T-helper 1 cell treated with Interleukin-12 subunit alpha and Interleukin-12 subunit beta and Interleukin-4 antibody, amounts not matched to agents 30 μg/mL and 1 μg/mL, for 36 hours (primary cell): Measurements from ENCODE around the gene UQCC3.
A peak's percentile ranks its signal among the peaks of the same experiment; 100 is the strongest.
"Not testable (repeated sequence)": the region's sequence is repeated elsewhere in the genome, so short reads cannot be mapped to it uniquely, and the experiment has no call there.

Experiments
- H3K27ac Mint-ChIP-seq: one replicate; pipeline ENCODE4 v1.8.0; 2021; ENCODE audit warnings: mild to moderate bottlenecking, mixed read lengths
- H3K27me3 Mint-ChIP-seq: one replicate; pipeline ENCODE4 v1.8.0; 2021; ENCODE audit warnings: low read depth, mixed read lengths
- H3K36me3 Mint-ChIP-seq: one replicate; pipeline ENCODE4 v1.8.0; 2021; ENCODE audit warnings: low read depth, mixed read lengths
- H3K4me1 Mint-ChIP-seq: one replicate; pipeline ENCODE4 v1.8.0; 2021; ENCODE audit warnings: low read depth, mixed read lengths
- H3K4me3 Mint-ChIP-seq: one replicate; pipeline ENCODE4 v1.8.0; 2021; ENCODE audit warnings: mild to moderate bottlenecking, moderate library complexity, mixed read lengths
- H3K9me3 Mint-ChIP-seq: one replicate; pipeline ENCODE4 v1.8.0; 2021; ENCODE audit warnings: mixed read lengths

UQCC3 gene

DNA sequence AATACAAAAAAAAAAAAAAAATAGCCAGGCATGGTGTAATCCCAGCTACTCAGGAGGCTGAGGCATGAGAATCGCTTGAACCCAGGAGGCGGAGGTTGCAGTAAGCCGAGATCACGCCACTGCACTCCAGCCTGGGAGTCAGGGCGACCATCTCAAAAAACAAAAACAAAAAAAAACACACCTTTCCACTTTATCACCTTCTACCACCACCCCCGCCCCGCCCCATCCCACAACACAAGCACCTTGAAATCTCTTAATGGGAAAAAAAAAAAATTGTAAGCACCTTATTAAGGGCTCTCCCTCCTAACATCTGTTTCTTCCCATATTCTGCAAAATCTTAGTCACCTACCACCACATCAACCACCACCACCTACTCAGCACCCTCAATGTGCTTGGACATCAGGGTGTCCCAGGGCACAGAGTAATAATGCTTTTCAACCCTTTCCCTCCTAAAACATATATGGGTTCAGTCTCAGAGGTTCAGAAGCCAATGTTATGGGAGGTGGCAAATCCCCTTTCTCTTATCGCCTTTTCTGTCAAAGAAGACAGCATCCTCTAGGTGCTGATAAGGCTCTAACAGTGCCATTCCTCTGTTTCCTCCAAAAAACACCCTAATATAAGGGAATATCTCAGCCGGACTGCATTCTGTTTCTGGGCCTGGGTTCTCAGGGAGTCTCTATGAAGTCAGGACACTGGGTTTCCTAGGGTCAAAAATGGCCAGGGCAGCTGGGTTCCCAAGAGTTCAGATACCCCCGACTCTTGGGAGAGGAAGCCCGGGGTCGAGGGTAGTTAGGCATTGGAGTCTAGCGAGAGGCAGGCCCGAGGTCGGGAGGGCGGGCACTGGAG, 19.1 kb upstream of the UQCC3 start:
- no peaks in the 10 kb centered on the region for H3K9me3 Mint-ChIP-seq
- H3K4me1 Mint-ChIP-seq: peaks cover 24% of the 10 kb centered on the region
- peak overlapping the region; percentile 91 for H3K4me3 Mint-ChIP-seq
- H3K36me3 Mint-ChIP-seq: peaks cover 13% of the 10 kb centered on the region
- H3K27ac Mint-ChIP-seq: peak overlapping the region; percentile 88
- H3K27me3 Mint-ChIP-seq: no peaks in the 10 kb centered on the region

DNA sequence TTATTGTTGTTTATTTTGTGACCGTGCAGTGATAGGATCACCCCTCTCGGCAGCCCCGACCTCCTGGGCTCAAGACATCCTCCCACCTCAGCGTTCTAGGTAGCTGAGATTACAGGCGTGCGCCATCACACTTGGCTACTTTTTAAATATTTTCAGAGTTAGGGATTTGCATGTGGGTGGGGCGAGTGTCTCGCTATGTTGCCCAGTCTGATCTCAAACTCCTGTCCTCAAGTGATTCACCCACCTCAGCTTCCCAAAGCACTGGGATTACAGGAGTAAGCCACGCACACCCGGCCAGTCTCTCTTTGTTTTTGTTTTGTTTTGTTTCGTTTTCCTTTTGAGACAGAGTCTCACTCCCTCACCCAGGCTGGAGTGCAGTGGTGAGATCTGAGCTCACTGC, 17.2 kb upstream of the UQCC3 start:
- Mint-ChIP-seq H3K4me1 (peaks cover 24% of the 10 kb centered on the region), H3K27me3 (no peaks in the 10 kb centered on the region)

DNA sequence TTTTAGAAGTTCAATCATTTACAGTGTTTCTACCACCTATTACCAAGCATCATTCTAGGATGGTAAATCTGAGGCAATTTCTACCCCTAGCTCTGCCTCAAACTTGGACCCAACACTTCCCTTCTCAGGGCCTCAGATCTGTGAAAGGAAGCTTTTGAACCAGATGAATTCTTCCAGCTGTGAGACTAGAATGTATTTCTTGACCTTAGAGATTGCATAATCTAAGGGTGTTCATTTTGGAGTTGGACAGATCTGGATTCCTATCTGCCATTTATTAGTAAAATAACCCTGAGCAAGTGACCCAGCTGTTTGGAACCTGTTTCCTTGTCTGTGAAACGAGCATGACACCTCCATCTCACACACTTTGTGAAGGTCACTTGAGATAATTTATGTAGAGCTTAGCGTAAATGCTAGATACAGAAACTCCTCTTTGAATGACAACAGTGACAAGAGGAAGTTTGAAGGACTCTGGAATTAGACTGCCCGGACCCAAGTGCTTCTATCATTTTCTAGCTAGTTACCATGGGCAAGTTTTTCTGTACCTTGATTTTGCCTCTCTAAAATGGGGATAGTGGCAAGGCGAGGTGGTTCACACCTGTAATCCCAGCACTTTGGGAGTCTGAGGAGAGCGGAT, 14.6 kb upstream of the UQCC3 start:
- Mint-ChIP-seq H3K4me1 (peaks cover 21% of the 10 kb centered on the region), H3K36me3 (peaks cover 4% of the 10 kb centered on the region), H3K9me3 (no peaks in the 10 kb centered on the region), H3K27ac (no peak overlapping the region), H3K4me3 (no peak overlapping the region), H3K27me3 (no peaks in the 10 kb centered on the region)

More for the DNA sequence above, 17.2 kb upstream of the UQCC3 start:
- no peaks in the 10 kb centered on the region for H3K9me3 Mint-ChIP-seq
- peaks cover 9% of the 10 kb centered on the region for H3K36me3 Mint-ChIP-seq
- peak overlapping the region; percentile 72 for H3K27ac Mint-ChIP-seq
- H3K4me3 Mint-ChIP-seq: peak overlapping the region; percentile 45

DNA sequence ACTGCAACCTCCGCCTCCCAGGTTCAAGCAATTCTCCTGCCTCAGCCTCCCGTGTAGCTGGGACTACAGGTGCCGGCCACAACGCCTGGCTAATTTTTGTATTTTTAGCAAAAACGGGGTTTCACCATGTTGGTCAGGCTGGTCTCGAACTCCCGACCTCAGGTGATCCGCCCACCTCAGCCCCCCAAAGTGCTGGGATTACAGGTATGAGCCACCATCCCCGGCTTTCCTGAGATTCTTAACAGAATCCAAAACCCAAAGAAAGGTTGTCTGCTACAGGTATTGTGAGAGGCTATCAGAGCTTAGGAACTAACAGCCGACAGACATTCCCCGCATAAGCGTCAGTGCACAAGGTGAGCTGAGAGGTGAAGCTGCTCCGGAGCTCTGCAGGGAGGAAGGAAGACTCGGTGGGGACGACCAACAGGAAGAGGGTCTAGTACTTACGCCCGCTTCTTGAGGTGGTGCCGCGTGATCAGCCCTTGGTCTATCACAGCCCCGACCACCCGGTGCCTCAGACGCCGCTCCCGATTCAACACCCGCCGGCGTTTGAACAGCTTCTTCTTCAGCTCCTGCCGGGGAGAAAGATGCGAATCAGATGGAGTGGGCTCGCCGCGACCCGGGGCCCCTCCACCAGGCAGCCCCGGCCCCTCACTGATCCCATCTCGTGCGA, 6.9 kb upstream of the UQCC3 start:
- Mint-ChIP-seq H3K4me1 (peaks cover 18% of the 10 kb centered on the region), H3K27me3 (no peaks in the 10 kb centered on the region), H3K27ac (peak overlapping the region; percentile 88), H3K36me3 (peaks cover 24% of the 10 kb centered on the region), H3K9me3 (no peaks in the 10 kb centered on the region), H3K4me3 (peak overlapping the region; percentile 96)

DNA sequence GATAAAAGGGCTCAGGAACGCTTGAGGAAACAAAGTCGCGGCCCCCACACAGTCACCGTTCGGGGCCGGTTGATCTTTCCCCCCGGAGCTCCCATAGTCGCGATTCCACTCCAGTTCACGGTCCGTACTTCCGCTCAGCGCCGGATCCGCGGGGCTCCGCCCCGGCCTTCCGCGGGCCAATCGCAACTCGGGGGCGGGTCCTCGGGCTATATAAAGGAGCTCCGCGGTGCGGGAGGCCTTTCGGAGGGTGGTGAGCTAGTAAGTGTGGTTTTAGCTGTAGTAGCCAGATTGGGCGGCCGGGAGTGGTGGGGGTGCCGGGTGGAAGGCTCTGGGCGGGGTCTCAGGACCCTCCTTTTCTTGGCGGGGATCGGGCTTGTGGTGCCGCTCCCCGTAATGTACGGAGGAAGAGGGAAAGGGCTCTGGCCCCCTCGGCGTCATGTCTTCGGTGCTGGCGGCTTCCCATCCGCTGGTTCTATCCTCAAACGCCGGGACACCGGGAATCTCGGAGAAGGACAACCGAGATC, 6.3 kb upstream of the UQCC3 start, which contains the start of the genes C11orf98 and CSKMT:
C11orf98 (minus strand) TSS at position 136 of the 524 bp plus-strand sequence; CDS start at position 95, 41 bp downstream.
CSKMT (plus strand) TSS at position 238 of the 524 bp plus-strand sequence. CDS start 568 bp downstream, outside the sequence.
- peaks cover 24% of the 10 kb centered on the region for H3K36me3 Mint-ChIP-seq

DNA sequence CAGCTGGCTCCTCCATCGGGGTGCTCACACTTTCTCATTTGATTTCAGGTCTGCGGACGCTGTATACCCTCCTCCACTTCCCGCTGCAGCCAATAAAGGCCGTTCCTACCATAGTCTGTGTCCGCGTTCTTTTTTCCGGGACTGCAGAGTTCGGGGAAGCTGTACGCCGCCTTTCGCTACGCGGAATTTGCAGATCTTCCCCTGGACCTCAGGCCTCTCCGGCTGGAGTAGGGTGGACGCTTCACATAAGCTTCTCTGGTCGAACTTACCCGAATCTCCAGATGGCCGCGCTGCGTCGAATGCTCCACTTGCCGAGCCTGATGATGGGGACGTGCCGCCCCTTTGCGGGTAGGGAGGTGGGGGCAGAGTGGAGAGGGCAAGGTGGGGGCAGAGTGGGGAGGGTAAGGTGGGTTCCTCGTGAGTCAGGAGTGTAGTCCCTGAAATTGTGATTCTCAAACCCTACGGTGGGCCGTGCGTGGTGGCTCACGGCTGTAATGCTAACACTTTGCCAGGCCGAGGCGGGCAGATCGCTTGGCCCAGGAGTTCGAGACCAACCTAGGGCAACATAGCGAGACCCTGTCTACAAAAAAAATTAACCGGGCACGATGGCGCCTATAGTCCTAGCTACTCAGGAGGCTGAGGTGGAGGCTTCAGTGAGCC, 5.7 kb upstream of the UQCC3 start:
- Mint-ChIP-seq H3K4me3 (peak overlapping the region; percentile 96), H3K4me1 (peaks cover 25% of the 10 kb centered on the region), H3K27me3 (no peaks in the 10 kb centered on the region), H3K27ac (peak overlapping the region; percentile 88), H3K9me3 (no peaks in the 10 kb centered on the region), H3K36me3 (peaks cover 24% of the 10 kb centered on the region)

More for the DNA sequence above, 6.3 kb upstream of the UQCC3 start, which contains the start of the genes C11orf98 and CSKMT:
- H3K4me3 Mint-ChIP-seq: peak within 1 kb of the TSS; percentile 96
- H3K9me3 Mint-ChIP-seq: no peaks in the 10 kb centered on the region
- H3K27ac Mint-ChIP-seq: peak within 1 kb of the TSS; percentile 88
- H3K27me3 Mint-ChIP-seq: no peaks in the 10 kb centered on the region
- peaks cover 24% of the 10 kb centered on the region for H3K4me1 Mint-ChIP-seq

DNA sequence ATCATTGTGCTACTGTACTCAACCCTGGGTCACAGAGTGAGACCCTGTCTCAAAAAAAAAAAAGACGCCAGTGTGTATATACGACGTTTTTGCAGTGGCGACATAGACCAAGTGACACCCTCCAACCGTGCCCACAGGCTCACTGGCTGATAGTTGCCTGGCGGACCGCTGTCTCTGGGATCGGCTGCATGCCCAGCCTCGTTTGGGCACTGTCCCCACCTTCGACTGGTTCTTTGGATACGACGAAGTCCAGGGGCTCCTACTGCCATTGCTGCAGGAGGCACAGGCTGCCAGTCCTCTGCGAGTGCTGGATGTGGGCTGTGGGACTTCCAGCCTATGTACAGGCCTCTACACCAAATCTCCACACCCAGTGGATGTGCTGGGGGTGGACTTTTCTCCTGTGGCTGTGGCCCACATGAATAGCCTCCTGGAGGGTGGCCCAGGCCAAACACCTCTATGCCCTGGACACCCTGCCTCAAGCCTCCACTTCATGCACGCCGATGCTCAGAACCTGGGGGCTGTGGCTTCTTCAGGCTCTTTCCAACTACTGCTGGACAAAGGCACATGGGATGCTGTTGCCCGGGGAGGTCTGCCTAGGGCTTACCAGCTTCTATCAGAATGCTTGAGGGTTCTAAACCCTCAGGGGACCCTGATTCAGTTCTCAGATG, 5.1 kb upstream of the UQCC3 start:
- peaks cover 25% of the 10 kb centered on the region for H3K4me1 Mint-ChIP-seq
- H3K36me3 Mint-ChIP-seq: peaks cover 25% of the 10 kb centered on the region
- peak overlapping the region; percentile 96 for H3K4me3 Mint-ChIP-seq
- peak overlapping the region; percentile 88 for H3K27ac Mint-ChIP-seq
- H3K9me3 Mint-ChIP-seq: no peaks in the 10 kb centered on the region
- H3K27me3 Mint-ChIP-seq: no peaks in the 10 kb centered on the region

DNA sequence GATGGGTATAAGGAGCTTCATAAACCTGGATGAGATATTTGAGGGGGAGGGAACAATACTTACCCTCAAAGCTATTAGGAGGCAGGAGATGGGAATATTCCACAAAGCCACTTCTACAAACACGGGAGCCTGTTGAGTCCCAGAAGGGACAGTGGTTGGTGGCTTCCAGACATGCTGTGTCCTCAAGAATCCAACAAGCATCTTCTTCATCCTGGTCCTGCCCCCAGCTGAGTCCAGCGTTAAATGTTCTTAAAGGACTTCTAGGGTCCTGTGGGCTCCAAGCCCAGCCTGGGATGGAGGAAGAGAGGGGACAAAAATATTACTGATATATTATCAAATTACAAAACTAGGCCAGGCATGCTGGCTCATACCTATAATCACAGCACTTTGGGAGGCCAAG, 4.0 kb upstream of the UQCC3 start:
- Mint-ChIP-seq H3K36me3 (peaks cover 31% of the 10 kb centered on the region), H3K27me3 (no peaks in the 10 kb centered on the region), H3K9me3 (no peaks in the 10 kb centered on the region), H3K27ac (no peak overlapping the region), H3K4me3 (peak overlapping the region; percentile 96), H3K4me1 (peaks cover 27% of the 10 kb centered on the region)

DNA sequence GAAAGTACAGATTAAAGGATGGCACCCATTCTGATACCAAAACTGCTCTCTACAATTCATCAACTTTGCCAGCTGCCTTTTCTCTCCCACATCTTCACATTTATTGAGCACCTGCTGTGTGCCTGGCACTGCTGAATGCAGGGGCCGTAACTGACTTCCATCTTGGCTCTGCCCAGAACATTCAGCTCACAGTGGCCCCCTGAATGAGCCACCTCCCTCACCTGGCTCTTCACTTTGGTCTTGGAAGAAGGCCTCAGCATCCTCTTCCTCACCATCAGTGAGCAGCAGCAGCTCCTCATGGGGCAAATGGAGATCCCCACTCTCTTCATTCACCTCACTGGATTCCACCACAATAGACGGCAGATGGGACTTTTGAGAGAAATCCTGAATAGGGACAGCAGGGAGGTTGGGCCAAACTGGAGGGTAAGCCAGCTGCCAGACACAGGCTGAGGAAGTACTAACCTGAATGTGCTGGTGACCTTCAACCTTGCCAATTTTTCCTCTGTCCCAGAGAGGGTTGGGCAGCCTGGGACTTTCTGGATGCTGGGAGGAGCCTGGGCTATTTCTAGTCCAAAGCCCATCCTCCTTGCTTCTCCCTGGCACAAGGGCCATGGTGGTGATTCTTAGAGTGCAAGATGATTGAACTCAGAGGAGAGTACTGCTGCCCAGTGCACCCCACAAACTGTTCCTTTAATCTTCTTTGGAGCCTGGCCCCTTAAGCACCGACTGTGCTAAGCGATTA, 1.9 kb upstream of the UQCC3 start:
- Mint-ChIP-seq H3K36me3 (peaks cover 24% of the 10 kb centered on the region), H3K4me1 (peaks cover 27% of the 10 kb centered on the region), H3K9me3 (no peaks in the 10 kb centered on the region), H3K27me3 (no peaks in the 10 kb centered on the region), H3K27ac (peak overlapping the region; percentile 84), H3K4me3 (peak overlapping the region; percentile 51)

DNA sequence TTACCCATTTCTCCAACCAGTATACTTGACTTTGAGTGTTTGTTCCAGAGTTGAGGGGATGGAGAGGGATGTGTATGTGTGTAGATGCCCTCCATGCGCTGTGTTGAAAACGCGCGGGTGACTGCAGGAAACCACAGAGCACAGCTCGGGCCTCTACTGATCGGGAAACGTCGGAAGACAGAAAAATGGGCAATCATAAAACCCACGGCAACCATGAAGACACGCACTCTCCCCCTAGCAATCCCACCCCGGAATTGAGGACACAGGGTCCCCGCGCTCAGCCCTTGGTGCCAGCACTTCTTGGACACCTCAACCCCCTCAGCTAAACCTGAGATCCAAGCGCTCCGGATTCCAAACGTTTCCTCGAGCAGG, 251 bp upstream of the UQCC3 start:
- no peaks in the 10 kb centered on the region for H3K9me3 Mint-ChIP-seq
- peak overlapping the region; percentile 91 for H3K4me3 Mint-ChIP-seq
- H3K27ac Mint-ChIP-seq: peak overlapping the region; percentile 91
- peaks cover 31% of the 10 kb centered on the region for H3K4me1 Mint-ChIP-seq
- peaks cover 22% of the 10 kb centered on the region for H3K36me3 Mint-ChIP-seq
- no peaks in the 10 kb centered on the region for H3K27me3 Mint-ChIP-seq

DNA sequence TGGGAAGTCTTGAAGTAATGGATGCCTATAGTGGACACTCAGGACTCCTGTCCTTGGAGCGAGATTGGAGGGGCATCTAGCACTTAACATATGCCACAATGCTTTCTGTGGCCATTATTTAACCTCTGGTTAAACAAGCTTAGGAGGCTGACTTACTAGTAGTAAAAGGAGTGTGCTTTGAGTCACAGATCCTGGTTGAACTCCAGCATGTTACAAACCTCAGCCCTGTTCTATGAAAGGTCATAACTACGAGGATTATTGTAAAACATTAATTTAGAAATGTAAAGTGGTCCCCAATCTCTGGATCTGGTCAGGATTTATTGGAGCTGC, 1.7 kb downstream of the UQCC3 start:
- Mint-ChIP-seq H3K27me3 (no peaks in the 10 kb centered on the region), H3K36me3 (peaks cover 30% of the 10 kb centered on the region), H3K9me3 (no peaks in the 10 kb centered on the region), H3K4me1 (peaks cover 37% of the 10 kb centered on the region), H3K4me3 (peak overlapping the region; percentile 91), H3K27ac (peak overlapping the region; percentile 69)

DNA sequence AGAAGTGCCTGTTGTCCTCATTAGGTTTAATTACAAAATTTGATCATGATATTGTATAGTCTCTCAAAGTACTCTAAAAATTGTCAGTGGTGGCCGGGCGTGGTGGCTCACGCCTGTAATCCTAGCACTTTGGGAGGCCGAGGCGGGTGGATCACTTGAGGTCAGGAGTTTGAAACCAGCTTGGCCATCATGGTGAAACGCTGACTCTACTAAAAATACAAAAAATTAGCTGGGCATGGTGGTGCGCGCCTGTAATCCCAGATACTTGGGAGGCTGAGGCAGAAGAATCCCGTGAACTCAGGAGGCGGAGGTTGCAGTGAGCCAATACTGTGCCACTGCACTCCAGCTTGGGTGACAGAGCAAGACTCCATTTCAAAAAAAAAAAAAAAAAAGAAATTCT, 3.9 kb downstream of the UQCC3 start:
- not testable (repeated sequence) for H3K27ac Mint-ChIP-seq, H3K4me3 Mint-ChIP-seq, H3K27me3 Mint-ChIP-seq, H3K9me3 Mint-ChIP-seq
- H3K36me3 Mint-ChIP-seq: peaks cover 29% of the 10 kb centered on the region
- peaks cover 32% of the 10 kb centered on the region for H3K4me1 Mint-ChIP-seq

DNA sequence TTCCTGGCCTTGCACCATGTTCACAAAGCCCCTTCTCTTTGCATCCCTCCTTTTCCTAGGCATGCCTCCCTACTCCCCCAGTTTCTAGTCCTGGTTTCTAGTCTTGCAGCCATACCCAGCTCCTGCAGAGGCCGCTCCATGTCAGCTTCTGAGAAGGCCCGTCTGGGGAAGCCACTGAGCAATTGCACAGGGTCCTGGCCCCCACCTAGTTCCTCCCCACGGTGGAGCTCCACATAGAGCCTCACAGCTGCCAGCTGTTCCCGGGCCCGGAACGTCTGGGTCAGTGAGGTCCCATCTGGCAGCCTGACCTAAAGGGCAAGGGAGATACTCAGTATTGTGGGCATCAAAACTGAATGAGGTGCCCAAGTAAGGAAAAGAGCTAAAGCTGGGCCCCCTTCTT, 5.2 kb downstream of the UQCC3 start:
- peak overlapping the region; percentile 85 for H3K4me3 Mint-ChIP-seq
- peak overlapping the region; percentile 34 for H3K27ac Mint-ChIP-seq
- H3K4me1 Mint-ChIP-seq: peaks cover 38% of the 10 kb centered on the region
- peaks cover 25% of the 10 kb centered on the region for H3K36me3 Mint-ChIP-seq
- no peaks in the 10 kb centered on the region for H3K27me3 Mint-ChIP-seq
- no peaks in the 10 kb centered on the region for H3K9me3 Mint-ChIP-seq
